ENCODE measurements around the gene FGF16. TPM values are rescaled to one million over a fixed set of nuclear protein-coding genes. Genes with fewer than 3 reads are reported as not detected.

The FGF16 gene
- total and polyA plus RNA-seq, 4 donors = 0.30 to 1.1 (median 0.76) TPM

- no CpG with 5 or more reads among the region's 1 CpG for WGBS (ENCODE audit: insufficient coverage)
- DNase-seq (ENCODE audit: low read depth in 4 of 6, low spot score in 6 of 6) = no peak
- peaks cover 22% of the 10 kb centered on the region for H3K27me3 ChIP-seq (ENCODE audit: control insufficient read depth, insufficient read depth, low read length)
Observed at GRCh38 chrX:77442728-77443127, 4.5 kb upstream of the FGF16 start.

GRCh38 chrX:77444075-77444474 is 3.1 kb upstream of the FGF16 start:
- no CpG with 5 or more reads among the region's 1 CpG for WGBS (ENCODE audit: insufficient coverage)
- no peak overlapping the region for H3K27ac ChIP-seq (ENCODE audit: low read depth, low read length)
- H3K9me3 ChIP-seq (ENCODE audit: control insufficient read depth, insufficient read depth, low read length) = no peaks in the 10 kb centered on the region
- DNase-seq (ENCODE audit: low read depth in 4 of 6, low spot score in 6 of 6) = no peak
- peaks cover 16% of the 10 kb centered on the region for H3K4me1 ChIP-seq (ENCODE audit: control insufficient read depth, insufficient read depth, low read length)
- H3K4me3 ChIP-seq (ENCODE audit: low read depth, low read length) = no peak overlapping the region
- peaks cover 23% of the 10 kb centered on the region for H3K27me3 ChIP-seq (ENCODE audit: control insufficient read depth, insufficient read depth, low read length)
- no peaks in the 10 kb centered on the region for H3K36me3 ChIP-seq (ENCODE audit: control insufficient read depth, insufficient read depth, low read length)

More at GRCh38 chrX:77442728-77443127, 4.5 kb upstream of the FGF16 start:
- H3K9me3 ChIP-seq (ENCODE audit: control insufficient read depth, insufficient read depth, low read length) = no peaks in the 10 kb centered on the region
- H3K36me3 ChIP-seq (ENCODE audit: control insufficient read depth, insufficient read depth, low read length) = no peaks in the 10 kb centered on the region
- H3K4me1 ChIP-seq (ENCODE audit: control insufficient read depth, insufficient read depth, low read length) = peaks cover 15% of the 10 kb centered on the region
- H3K4me3 ChIP-seq (ENCODE audit: low read depth, low read length) = no peak overlapping the region
- H3K27ac ChIP-seq (ENCODE audit: low read depth, low read length) = no peak overlapping the region

GRCh38 chrX:77444545-77444944 is 2.6 kb upstream of the FGF16 start:
- Histone ChIP-seq H3K4me1 (ENCODE audit: control insufficient read depth, insufficient read depth, low read length) (peaks cover 16% of the 10 kb centered on the region), H3K4me3 (ENCODE audit: low read depth, low read length) (no peak overlapping the region), H3K27me3 (ENCODE audit: control insufficient read depth, insufficient read depth, low read length) (peaks cover 23% of the 10 kb centered on the region), H3K27ac (ENCODE audit: low read depth, low read length) (no peak overlapping the region), H3K36me3 (ENCODE audit: control insufficient read depth, insufficient read depth, low read length) (no peaks in the 10 kb centered on the region), H3K9me3 (ENCODE audit: control insufficient read depth, insufficient read depth, low read length) (no peaks in the 10 kb centered on the region)
- 83% methylated on average over 1 of the region's 3 CpGs for WGBS (ENCODE audit: insufficient coverage)
- DNase-seq (ENCODE audit: low read depth in 4 of 6, low spot score in 6 of 6) = no peak

GRCh38 chrX:77446029-77446585 is 1.1 kb upstream of the FGF16 start:
- DNase-seq (ENCODE audit: low read depth in 4 of 6, low spot score in 6 of 6) = peak in 2 of 6 donors; percentile 2 to 23

GRCh38 chrX:77447653-77448569 is 722 bp downstream of the FGF16 start:
- no peak overlapping the region for H3K4me3 ChIP-seq (ENCODE audit: low read depth, low read length)
- peaks cover 23% of the 10 kb centered on the region for H3K27me3 ChIP-seq (ENCODE audit: control insufficient read depth, insufficient read depth, low read length)
- no peak for DNase-seq (ENCODE audit: low read depth in 4 of 6, low spot score in 6 of 6)
- H3K4me1 ChIP-seq (ENCODE audit: control insufficient read depth, insufficient read depth, low read length) = peaks cover 16% of the 10 kb centered on the region
- H3K9me3 ChIP-seq (ENCODE audit: control insufficient read depth, insufficient read depth, low read length) = no peaks in the 10 kb centered on the region
- H3K36me3 ChIP-seq (ENCODE audit: control insufficient read depth, insufficient read depth, low read length) = no peaks in the 10 kb centered on the region
- H3K27ac ChIP-seq (ENCODE audit: low read depth, low read length) = no peak overlapping the region
- 37% methylated on average over 73 of the region's 73 CpGs for WGBS (ENCODE audit: insufficient coverage)

More at GRCh38 chrX:77446029-77446585, 1.1 kb upstream of the FGF16 start:
- Histone ChIP-seq H3K27ac (ENCODE audit: low read depth, low read length) (no peak overlapping the region), H3K36me3 (ENCODE audit: control insufficient read depth, insufficient read depth, low read length) (no peaks in the 10 kb centered on the region), H3K4me1 (ENCODE audit: control insufficient read depth, insufficient read depth, low read length) (peaks cover 16% of the 10 kb centered on the region), H3K27me3 (ENCODE audit: control insufficient read depth, insufficient read depth, low read length) (peaks cover 23% of the 10 kb centered on the region), H3K9me3 (ENCODE audit: control insufficient read depth, insufficient read depth, low read length) (no peaks in the 10 kb centered on the region), H3K4me3 (ENCODE audit: low read depth, low read length) (no peak overlapping the region)
- WGBS (ENCODE audit: insufficient coverage) = 21% methylated on average over 27 of the region's 27 CpGs

- Histone ChIP-seq H3K4me1 (ENCODE audit: control insufficient read depth, insufficient read depth, low read length) (peaks cover 16% of the 10 kb centered on the region), H3K36me3 (ENCODE audit: control insufficient read depth, insufficient read depth, low read length) (no peaks in the 10 kb centered on the region), H3K27ac (ENCODE audit: low read depth, low read length) (no peak overlapping the region), H3K9me3 (ENCODE audit: control insufficient read depth, insufficient read depth, low read length) (no peaks in the 10 kb centered on the region), H3K27me3 (ENCODE audit: control insufficient read depth, insufficient read depth, low read length) (peaks cover 19% of the 10 kb centered on the region), H3K4me3 (ENCODE audit: low read depth, low read length) (no peak overlapping the region)
- 70% methylated on average over 3 of the region's 3 CpGs for WGBS (ENCODE audit: insufficient coverage)
- no peak for DNase-seq (ENCODE audit: low read depth in 4 of 6, low spot score in 6 of 6)
Observed at GRCh38 chrX:77450415-77450814, 3.2 kb downstream of the FGF16 start.

GRCh38 chrX:77450996-77451395 is 3.8 kb downstream of the FGF16 start:
- no peak overlapping the region for H3K4me3 ChIP-seq (ENCODE audit: low read depth, low read length)
- DNase-seq (ENCODE audit: low read depth in 4 of 6, low spot score in 6 of 6) = no peak
- H3K36me3 ChIP-seq (ENCODE audit: control insufficient read depth, insufficient read depth, low read length) = no peaks in the 10 kb centered on the region
- H3K27me3 ChIP-seq (ENCODE audit: control insufficient read depth, insufficient read depth, low read length) = peaks cover 15% of the 10 kb centered on the region
- H3K4me1 ChIP-seq (ENCODE audit: control insufficient read depth, insufficient read depth, low read length) = peaks cover 13% of the 10 kb centered on the region
- no peak overlapping the region for H3K27ac ChIP-seq (ENCODE audit: low read depth, low read length)
- 20% methylated on average over 1 of the region's 1 CpG for WGBS (ENCODE audit: insufficient coverage)
- no peaks in the 10 kb centered on the region for H3K9me3 ChIP-seq (ENCODE audit: control insufficient read depth, insufficient read depth, low read length)

GRCh38 chrX:77453190-77453589 is 6.0 kb downstream of the FGF16 start:
- Histone ChIP-seq H3K36me3 (ENCODE audit: control insufficient read depth, insufficient read depth, low read length) (no peaks in the 10 kb centered on the region), H3K9me3 (ENCODE audit: control insufficient read depth, insufficient read depth, low read length) (no peaks in the 10 kb centered on the region), H3K27ac (ENCODE audit: low read depth, low read length) (no peak overlapping the region), H3K27me3 (ENCODE audit: control insufficient read depth, insufficient read depth, low read length) (peaks cover under 1% of the 10 kb centered on the region), H3K4me1 (ENCODE audit: control insufficient read depth, insufficient read depth, low read length) (no peaks in the 10 kb centered on the region), H3K4me3 (ENCODE audit: low read depth, low read length) (no peak overlapping the region)
- no CpG with 5 or more reads among the region's 2 CpGs for WGBS (ENCODE audit: insufficient coverage)
- DNase-seq (ENCODE audit: low read depth in 4 of 6, low spot score in 6 of 6) = no peak

- no peak for DNase-seq (ENCODE audit: low read depth in 4 of 6, low spot score in 6 of 6)
- 29% methylated on average over 1 of the region's 2 CpGs for WGBS (ENCODE audit: insufficient coverage)
- no peaks in the 10 kb centered on the region for H3K4me1 ChIP-seq (ENCODE audit: control insufficient read depth, insufficient read depth, low read length)
- no peak overlapping the region for H3K27ac ChIP-seq (ENCODE audit: low read depth, low read length)
- H3K9me3 ChIP-seq (ENCODE audit: control insufficient read depth, insufficient read depth, low read length) = no peaks in the 10 kb centered on the region
- H3K4me3 ChIP-seq (ENCODE audit: low read depth, low read length) = no peak overlapping the region
- no peaks in the 10 kb centered on the region for H3K27me3 ChIP-seq (ENCODE audit: control insufficient read depth, insufficient read depth, low read length)
- H3K36me3 ChIP-seq (ENCODE audit: control insufficient read depth, insufficient read depth, low read length) = no peaks in the 10 kb centered on the region
Observed at GRCh38 chrX:77455437-77455836, 8.2 kb downstream of the FGF16 start.

GRCh38 chrX:77484045-77484444 is 36.9 kb downstream of the FGF16 start:
- no peak for DNase-seq (ENCODE audit: low read depth in 4 of 6, low spot score in 6 of 6)
- Histone ChIP-seq H3K27me3 (ENCODE audit: control insufficient read depth, insufficient read depth, low read length) (no peaks in the 10 kb centered on the region), H3K27ac (ENCODE audit: low read depth, low read length) (no peak overlapping the region), H3K4me1 (ENCODE audit: control insufficient read depth, insufficient read depth, low read length) (no peaks in the 10 kb centered on the region), H3K36me3 (ENCODE audit: control insufficient read depth, insufficient read depth, low read length) (no peaks in the 10 kb centered on the region), H3K4me3 (ENCODE audit: low read depth, low read length) (no peak overlapping the region), H3K9me3 (ENCODE audit: control insufficient read depth, insufficient read depth, low read length) (no peaks in the 10 kb centered on the region)
- WGBS (ENCODE audit: insufficient coverage) = no CpG with 5 or more reads among the region's 5 CpGs

Measured in spinal cord (tissue), 10 donors.